Measurements from ENCODE around the gene DOC2B.
"Not testable (repeated sequence)": the region's sequence is repeated elsewhere in the genome, so short reads cannot be mapped to it uniquely, and the experiment has no call there.

- TF ChIP-seq SP1 (IDR thresholded peaks at IDR 0.05); NFRKB (IDR thresholded peaks at IDR 0.05); SUZ12 (IDR thresholded peaks at IDR 0.05); FOXM1 (IDR thresholded peaks at IDR 0.05; ENCODE audit: borderline replicate concordance); HDGF (IDR thresholded peaks at IDR 0.05; ENCODE audit: borderline replicate concordance); ARNT (IDR thresholded peaks at IDR 0.05); TARDBP (IDR thresholded peaks at IDR 0.05); BHLHE40 (IDR thresholded peaks at IDR 0.05; ENCODE audit: borderline replicate concordance); ELF4 (IDR thresholded peaks at IDR 0.05); FOXK2 (IDR thresholded peaks at IDR 0.05); ZNF384 (IDR thresholded peaks at IDR 0.05); PKNOX1 (IDR thresholded peaks at IDR 0.05): not testable (repeated sequence)
These were observed 47.5 kb downstream of the DOC2B start for GRCh38 chr17:133932-134331.
